Activated effector memory CD4-positive, alpha-beta T cell treated with Interleukin-2 at 50 U/mL for 16 hours (primary cell): Measurements from ENCODE around the gene MKNK2.

Experiments used
- DNase-seq: peaks from one replicate; pipeline ENCODE4 v3.0.0-alpha.2; 2020

The MKNK2 gene

DNA sequence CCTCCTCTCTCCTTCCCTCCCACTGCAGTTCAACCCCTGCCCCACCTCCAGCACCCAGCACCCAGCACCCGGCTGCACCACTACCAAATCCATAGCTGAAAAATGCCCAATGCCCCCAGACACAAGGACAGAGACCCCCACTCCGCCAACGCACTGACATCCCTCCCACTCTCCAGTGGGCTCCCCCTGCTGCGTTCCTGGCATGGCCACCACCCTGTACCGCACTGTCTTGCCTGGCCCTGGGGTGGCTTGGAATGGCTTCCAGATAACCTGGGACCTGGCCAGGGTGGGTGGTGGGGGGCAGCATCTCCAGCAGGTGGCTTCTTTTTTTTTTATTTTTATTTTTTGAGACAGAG lies 5.8 kb upstream of the MKNK2 start:
- no peak for DNase-seq

- no peak for DNase-seq
Observed at GRCh38 chr19:2055931-2056836, 5.1 kb upstream of the MKNK2 start.

DNA sequence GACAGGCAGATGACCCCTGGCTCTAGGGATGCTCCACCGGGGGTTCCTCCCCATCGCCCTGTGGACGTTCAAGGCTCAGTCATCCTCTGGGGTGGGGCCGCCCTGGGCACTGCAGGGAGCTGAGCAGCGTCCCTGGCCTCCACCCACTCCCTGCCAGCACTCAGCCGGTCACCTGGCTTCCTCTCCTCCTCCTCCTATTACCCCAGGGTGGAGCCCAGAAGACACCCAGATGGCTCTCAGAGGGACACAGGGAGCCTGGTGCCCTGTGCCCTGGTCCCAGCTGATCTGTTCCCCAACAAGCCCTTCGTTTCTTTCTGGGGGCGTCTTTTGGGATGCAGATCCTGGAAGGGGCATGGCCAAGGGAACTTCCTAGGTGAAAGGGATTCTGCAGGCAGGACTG lies 3.7 kb upstream of the MKNK2 start:
- no peak for DNase-seq

DNA sequence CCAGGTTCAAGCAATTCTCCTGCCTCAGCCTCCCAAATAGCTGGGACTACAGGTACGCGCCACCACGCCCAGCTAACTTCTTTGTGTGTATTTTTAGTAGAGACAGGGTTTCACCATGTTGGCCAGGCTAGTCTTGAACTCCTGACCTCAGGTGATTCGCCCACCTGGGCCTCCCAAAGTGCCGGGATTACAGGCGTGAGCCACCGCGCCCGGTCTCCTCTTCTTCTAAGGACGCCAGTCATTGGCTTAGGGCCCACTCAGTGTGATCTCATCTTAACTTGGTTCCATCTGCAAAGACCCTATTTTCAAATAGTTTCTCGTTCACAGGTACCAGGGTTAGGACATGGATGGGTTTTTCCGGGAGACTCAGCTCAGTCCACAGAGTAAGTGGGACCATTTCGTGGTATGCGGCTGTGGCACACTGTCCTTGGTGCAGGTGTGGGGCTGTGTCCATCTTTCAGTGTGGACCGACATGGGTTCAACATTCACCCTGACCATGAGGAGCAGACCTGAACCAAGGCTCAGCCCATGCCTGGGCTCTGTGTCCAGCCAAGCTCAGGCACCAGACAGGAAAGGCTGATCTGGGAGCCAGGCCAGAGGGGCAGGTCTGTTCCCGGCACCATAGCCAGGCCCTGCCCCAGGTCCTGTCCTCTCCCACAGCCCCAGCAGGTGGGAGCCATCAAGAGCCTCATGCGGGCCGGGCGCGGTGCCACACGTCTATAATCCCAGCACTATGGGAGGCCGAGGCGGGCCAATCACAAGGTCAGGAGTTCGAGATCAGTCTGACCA lies 2.8 kb upstream of the MKNK2 start:
- no peak for DNase-seq

- no peak for DNase-seq
Observed at GRCh38 chr19:2051773-2052704, 995 bp upstream of the MKNK2 start.

DNA sequence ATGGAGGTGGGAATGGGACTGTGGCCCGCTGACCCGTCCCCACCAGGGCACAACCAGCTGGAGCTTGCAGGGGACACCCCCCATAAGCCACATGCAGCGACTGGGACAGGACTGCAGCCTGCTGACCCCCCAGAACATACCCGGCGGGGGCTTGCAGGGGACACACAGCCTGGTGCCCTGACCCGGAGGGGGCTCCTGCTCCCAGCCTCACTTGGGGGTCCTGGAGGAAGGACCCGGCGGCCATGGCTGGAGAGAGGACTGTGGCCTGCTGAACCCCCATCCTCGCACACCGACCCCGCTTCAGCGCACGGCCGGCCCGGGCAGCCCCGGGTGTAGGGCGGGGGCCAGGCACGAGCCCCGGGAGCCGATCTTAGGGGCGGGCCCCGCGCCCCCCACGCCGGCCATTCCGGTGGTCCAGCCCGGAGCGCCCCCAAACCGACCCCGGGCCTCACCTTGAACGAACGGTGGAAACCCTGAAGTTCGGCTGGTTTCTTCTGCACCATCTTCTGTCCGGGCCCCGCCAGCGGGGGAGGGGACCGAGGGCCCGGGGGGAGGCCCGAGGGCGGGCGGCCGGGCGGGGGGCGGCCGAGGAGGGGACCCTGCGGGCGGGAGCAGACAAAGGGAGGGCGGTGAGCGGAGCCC lies 574 bp downstream of the MKNK2 start:
- no peak for DNase-seq

DNA sequence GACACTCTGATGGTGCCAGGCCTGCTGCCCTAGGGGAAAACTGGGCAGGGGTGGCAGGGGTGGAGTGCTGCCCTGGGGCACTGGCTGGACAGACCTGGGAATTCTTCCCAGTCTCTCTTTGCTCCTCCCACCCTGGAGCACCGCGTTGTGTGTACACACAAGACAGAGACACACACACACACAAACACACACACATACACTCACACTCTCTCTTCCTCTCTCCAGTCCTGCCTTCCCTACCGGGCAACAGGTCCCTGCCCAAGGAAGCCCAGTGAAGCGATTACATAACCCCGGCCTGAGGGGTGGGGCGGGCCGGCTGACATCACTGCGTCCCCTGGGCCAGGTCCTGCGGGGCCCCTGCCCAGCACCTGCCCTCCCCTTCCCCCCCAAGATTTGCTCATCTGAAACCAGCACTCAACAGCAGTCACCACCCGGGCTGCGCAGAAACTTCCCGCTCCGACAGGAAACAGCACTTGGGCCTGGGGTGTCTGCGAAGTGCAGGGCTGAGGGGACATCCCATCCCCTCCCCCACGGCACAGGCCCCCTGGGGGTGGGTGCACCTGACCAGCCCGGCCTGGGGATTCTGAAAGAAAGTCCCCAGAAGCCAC lies 1.2 kb downstream of the MKNK2 start:
- peak; percentile 53 for DNase-seq

- DNase-seq: no peak
Observed at GRCh38 chr19:2048959-2049740, 1.9 kb downstream of the MKNK2 start.

DNA sequence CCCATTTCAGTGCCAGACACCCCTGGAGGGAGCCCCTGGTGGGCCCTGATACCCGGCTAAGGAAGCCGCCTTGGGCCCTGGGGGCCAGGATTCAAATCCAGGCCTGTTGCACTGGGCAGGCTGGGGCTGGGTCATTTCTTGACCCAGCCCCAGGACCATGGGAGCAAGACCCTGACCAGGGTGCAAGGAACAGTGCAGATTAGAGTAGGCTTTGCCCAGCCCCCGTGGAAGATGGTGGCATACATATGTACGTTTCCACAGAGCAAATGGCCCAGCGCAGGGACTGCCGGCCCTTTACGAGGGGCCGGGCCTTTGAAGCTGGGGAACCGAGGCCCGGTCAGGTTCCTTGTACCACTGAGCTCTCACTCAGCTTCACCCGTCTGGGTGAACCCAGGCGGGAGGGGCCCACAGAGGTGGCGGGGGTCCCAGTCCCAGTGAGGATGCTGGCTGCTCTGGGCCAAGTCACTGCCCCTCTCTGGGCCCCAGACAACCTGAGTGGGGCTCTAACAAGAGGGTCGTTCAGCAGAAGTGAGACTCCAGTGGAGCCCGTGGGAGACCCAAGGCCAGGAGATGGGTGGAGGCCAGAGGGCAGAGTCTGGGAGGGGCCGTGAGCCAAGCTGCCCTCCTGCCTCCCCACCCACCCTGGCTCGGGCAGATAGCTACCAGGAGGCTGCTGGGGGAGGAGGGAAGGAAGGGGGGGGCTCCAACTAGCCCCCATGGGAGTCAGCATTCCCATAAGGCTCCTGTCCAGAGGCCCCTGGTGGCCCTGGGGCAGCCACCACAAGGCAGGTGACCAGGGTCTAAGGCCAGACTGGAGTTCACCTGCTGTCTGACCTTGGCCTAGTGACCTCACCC lies 2.7 kb downstream of the MKNK2 start:
- DNase-seq: no peak

- no peak for DNase-seq
Observed at GRCh38 chr19:2047449-2048103, 3.5 kb downstream of the MKNK2 start.

DNA sequence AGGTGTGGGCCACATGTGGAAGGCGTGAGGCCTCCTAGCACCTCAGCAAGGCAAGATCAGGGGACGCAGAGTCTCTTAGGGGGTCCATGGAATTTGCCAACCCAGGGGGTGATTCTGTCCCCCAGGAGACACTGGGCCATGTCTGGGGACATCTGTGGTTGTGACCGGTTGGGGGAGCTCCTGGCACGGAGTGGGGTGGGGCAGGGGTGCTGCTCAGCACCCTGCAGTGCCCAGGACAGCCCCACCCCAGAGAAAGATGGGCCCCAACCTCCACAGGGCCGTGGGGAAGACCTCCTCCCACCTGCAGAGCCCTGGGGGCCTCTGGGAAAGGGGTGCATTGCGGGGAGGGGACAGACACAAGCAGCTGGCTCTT lies 4.0 kb downstream of the MKNK2 start:
- DNase-seq: no peak

- no peak for DNase-seq
Observed at GRCh38 chr19:2046046-2046907, 4.8 kb downstream of the MKNK2 start.

DNA sequence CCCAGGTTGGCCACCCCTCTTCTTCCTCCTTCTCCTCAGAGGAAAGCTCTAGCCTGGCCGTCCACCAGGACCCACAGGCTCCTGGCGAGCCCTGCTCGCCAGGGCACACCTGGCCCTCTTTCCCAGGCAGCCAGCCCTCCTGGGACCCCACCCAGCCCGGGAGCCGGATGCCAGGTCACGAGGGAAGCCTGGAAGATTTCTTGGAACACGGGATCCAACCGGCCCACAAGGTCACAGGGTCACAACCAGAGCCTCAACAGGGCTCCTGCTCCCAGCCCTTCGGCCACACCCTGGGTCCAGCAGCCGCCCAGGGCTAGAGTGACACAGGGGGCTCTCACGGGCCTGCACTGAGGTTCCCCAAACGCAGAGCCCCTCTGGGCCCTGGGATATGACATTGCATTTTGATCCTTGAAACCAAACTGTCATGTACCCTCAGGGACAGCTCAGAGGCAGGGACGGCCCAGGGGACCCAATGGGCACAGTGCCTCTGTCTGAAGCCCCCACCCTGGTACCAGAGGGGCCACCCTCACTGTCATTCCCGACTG lies 5.5 kb downstream of the MKNK2 start:
- no peak for DNase-seq

DNA sequence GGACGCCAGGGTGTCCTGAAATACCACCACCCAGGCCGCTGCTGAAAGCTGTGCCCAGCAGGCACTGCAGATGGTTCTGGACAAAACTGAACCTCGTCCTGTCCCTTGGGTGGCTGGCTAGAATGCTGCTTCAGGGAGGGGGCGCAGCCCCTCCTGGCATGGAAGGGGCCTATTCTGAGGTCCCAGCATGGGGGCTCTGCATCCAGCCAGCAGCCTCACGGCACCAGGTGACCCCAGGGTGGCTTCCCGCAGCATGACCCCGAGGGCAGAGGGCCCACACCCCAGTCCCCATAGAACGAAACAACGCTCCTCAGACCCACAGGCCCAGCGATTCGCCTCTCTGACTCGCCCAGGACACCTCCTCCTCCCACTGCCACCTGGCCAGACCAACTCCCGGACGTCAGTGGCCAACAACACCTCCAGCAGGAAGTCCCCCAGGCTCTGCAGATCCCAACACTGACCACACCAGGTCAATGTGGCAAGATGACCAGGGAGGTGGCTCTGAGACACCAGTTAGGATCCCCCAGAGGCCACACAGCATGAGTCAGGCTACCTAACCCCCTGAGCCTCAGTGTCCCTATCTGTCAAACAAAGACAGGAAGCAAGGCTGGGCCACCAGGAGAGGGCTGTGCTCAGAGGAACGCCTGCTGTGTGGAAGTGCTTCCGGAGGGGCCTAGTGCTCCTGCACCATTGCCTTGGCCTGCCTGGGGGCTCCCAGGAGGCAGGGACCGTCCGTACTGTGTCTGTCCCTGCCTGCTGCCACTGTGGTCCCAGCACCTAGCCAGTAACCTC lies 6.1 kb downstream of the MKNK2 start:
- no peak for DNase-seq

DNA sequence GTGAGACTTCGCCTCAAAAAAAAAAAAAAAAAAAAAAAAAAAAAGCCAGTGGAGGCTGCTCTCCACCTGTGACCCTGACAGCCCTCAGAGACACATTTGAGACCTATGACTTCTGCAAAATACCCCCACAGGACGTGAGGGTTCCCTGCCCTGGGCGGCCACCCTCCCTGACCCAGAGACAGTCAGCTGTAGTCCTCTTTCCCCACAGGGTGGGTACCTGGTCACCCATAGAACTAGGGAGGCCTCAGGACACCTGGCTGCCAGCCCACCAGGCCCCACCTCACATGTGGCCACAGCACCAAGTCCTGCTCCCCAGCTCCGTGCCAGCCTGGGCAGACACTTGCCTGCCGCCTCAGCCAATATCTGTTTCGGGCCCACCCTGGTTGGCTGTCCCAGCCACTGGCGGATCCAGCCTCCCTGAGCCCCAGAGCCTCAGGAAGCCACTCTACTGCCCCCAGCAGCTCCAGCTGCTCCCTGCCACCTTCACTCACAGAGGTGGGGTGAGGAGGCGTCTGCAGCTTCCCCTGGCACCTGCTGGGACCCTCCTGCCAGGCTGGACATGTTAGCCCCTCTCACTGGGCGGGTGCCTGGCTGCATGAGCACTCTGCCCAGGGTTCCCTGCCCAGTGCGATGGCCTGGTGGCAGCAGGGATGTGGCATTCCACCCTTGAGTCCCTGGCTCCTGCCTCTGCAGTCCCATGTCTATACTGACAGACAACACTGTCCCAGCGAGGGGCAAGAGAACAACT lies 6.9 kb downstream of the MKNK2 start:
- DNase-seq: no peak

GRCh38 chr19:2043251-2043641 lies 7.8 kb downstream of the MKNK2 start:
- DNase-seq: no peak
